GM12878 (cell line): ENCODE data around the gene RPL32. TPM values are rescaled to one million over a fixed set of nuclear protein-coding genes. Genes with fewer than 3 reads are reported as not detected.
A peak's percentile ranks its signal among the peaks of the same experiment; 100 is the strongest.

Source experiments
- BRCA1 ChIP-seq: IDR thresholded peaks from 2 replicates; pipeline ENCODE4 v1.6.1; 2011; ENCODE audit warnings: low read depth, low read length, improper control_type of control experiment
- CBX3 ChIP-seq: fragments of 200-600 bp; sonication (generic); IDR thresholded peaks from 2 replicates; pipeline ENCODE4 v1.6.1; 2016; ENCODE audit warnings: low read depth, borderline replicate concordance
- DPF2 ChIP-seq: fragments of 450-650 bp; IDR thresholded peaks from 2 replicates; pipeline ENCODE4 v1.6.1; 2017; ENCODE audit warnings: mild to moderate bottlenecking
- EP300 ChIP-seq, 2 experiments: fragments of 150-350 bp in 1 of 2; IDR thresholded peaks; 2 replicates each; pipeline ENCODE4 v1.6.1; 2011 to 2012; ENCODE audit warnings: low read depth in 2 of 2, low read length in 2 of 2, borderline replicate concordance in 1 of 2, improper control_type of control experiment in 1 of 2, inconsistent platforms in 1 of 2; ENCODE audit not compliant: control insufficient read depth in 1 of 2
- FOS ChIP-seq: IDR thresholded peaks from 3 replicates; pipeline ENCODE4 v1.6.1; 2011; ENCODE audit warnings: borderline replicate concordance; ENCODE audit not compliant: insufficient read length; ENCODE audit errors: extremely low read depth
- FOXM1 ChIP-seq: IDR thresholded peaks from 2 replicates; pipeline ENCODE4 v1.6.1; 2012; ENCODE audit warnings: low read depth, mild to moderate bottlenecking, inconsistent platforms, low read length, moderate library complexity
- GABPA ChIP-seq: IDR thresholded peaks from 2 replicates; pipeline ENCODE4 v1.6.1; 2014; ENCODE audit warnings: antibody characterized with exemption, low read depth, mild to moderate bottlenecking, inconsistent platforms
- GATAD2B ChIP-seq: fragments of 450-650 bp; conservative IDR thresholded peaks from 2 replicates; pipeline ENCODE4 v1.6.1; 2017; ENCODE audit warnings: low read depth, mild to moderate bottlenecking, moderate library complexity
- MTA3 ChIP-seq: IDR thresholded peaks from 2 replicates; pipeline ENCODE4 v1.6.1; 2012; ENCODE audit warnings: low read length, inconsistent platforms, borderline replicate concordance
- MXI1 ChIP-seq: fragments of 150-350 bp; IDR thresholded peaks from 2 replicates; pipeline ENCODE4 v1.6.1; 2011; ENCODE audit warnings: low read depth, mild to moderate bottlenecking, inconsistent platforms, low read length, improper control_type of control experiment
- MYB ChIP-seq: fragments of 150-350 bp; IDR thresholded peaks from 2 replicates; pipeline ENCODE4 v1.6.1; 2014; ENCODE audit warnings: mild to moderate bottlenecking, low read depth, low read length, borderline replicate concordance
- NKRF ChIP-seq: fragments of 450-650 bp; conservative IDR thresholded peaks from 2 replicates; pipeline ENCODE4 v1.6.1; 2017; ENCODE audit warnings: mild to moderate bottlenecking, moderate library complexity
- NR2C1 ChIP-seq: fragments of 450-650 bp; IDR thresholded peaks from 2 replicates; pipeline ENCODE4 v1.6.1; 2017; ENCODE audit warnings: antibody characterized with exemption, mild to moderate bottlenecking, moderate library complexity
- NRF1 ChIP-seq: conservative IDR thresholded peaks from 2 replicates; pipeline ENCODE4 v1.6.1; 2011; ENCODE audit warnings: mild to moderate bottlenecking, low read depth, low read length, improper control_type of control experiment
- RAD21 ChIP-seq: IDR thresholded peaks from 2 replicates; pipeline ENCODE4 v1.6.1; 2011; ENCODE audit warnings: mild to moderate bottlenecking, low read depth, low read length, moderate library complexity; ENCODE audit not compliant: insufficient read depth
- RB1 ChIP-seq: fragments of 450-650 bp; formaldehyde crosslinking; IDR thresholded peaks from 2 replicates; pipeline ENCODE4 v1.6.1; 2017; ENCODE audit warnings: mild to moderate bottlenecking, borderline replicate concordance
- RELA ChIP-seq: fragments of 450-650 bp; IDR thresholded peaks from 2 replicates; pipeline ENCODE4 v1.8.0; 2014; ENCODE audit warnings: borderline replicate concordance; ENCODE audit not compliant: partially characterized antibody
- SIN3A ChIP-seq: IDR thresholded peaks from 2 replicates; pipeline ENCODE4 v1.6.1; 2012; ENCODE audit warnings: low read depth, low read length, improper control_type of control experiment
- SIX5 ChIP-seq: IDR thresholded peaks from 2 replicates; pipeline ENCODE4 v1.6.1; 2011; ENCODE audit warnings: mild to moderate bottlenecking, low read depth, low read length, moderate library complexity; ENCODE audit not compliant: severe bottlenecking
- SMARCA5 ChIP-seq: fragments of 450-650 bp; IDR thresholded peaks from 2 replicates; pipeline ENCODE4 v1.6.1; 2017; ENCODE audit warnings: mild to moderate bottlenecking
- YY1 ChIP-seq: IDR thresholded peaks from 2 replicates; pipeline ENCODE4 v1.6.1; 2011; ENCODE audit warnings: low read depth, mild to moderate bottlenecking, low read length
- ZBTB33 ChIP-seq: fragments of 450-650 bp; IDR thresholded peaks from 2 replicates; pipeline ENCODE4 v1.6.1; 2017; ENCODE audit warnings: mild to moderate bottlenecking
- polyA plus RNA-seq, 11 experiments: library from polyadenylated mRNA; depleted of rRNA in 4 of 11; unstranded in 6 of 11; stranded (reverse) in 5 of 11; fragments of >200 nt; fragmentation: Nextera tagmentation in 4 of 11; fragmentation: Illumina TruSeq in 1 of 11; extraction: Ambion mirVana in 4 of 11; extraction: Trizol in 1 of 11; gene quantifications; 1 replicate in 1 of 11; 2 replicates in 10 of 11; pipeline versions ENCODE4 v1.2.1 to v1.2.3, GENCODE V29; 2011 to 2016; ENCODE audit warnings: inconsistent platforms in 2 of 11, missing spikeins in 2 of 11, low read depth in 1 of 11
- total RNA-seq, 4 experiments: library from RNA; depleted of rRNA in 3 of 4; stranded (reverse); fragments of >200 nt in 3 of 4; fragmentation: Illumina TruSeq in 1 of 4; extraction: Trizol in 1 of 4; gene quantifications; 2 replicates each; pipeline versions ENCODE4 v1.2.1 to v1.2.3, GENCODE V29; 2013 to 2021

RPL32 gene
- total and polyA plus RNA-seq, 10 of the 15 experiments (the other 5 are each of a cell fraction or from before 2014, with no cell fraction given): 1,533 to 5,147 (median 3,350) TPM

GRCh38 chr3:12810013-12810780 is 31.2 kb downstream of the RPL32 start (continued):
- TF ChIP-seq NKRF (0 out of 2 replicates have a peak, but pooled peaks have one; percentile 23), DPF2 (0 out of 2 replicates have a peak, but pooled peaks have one; percentile 39), MXI1 (no peak), RAD21 (0 out of 2 replicates have a peak, but pooled peaks have one; percentile 24), SIX5 (no peak), GABPA (no peak), GATAD2B (peak; percentile 64), SIN3A (no peak), NR2C1 (no peak), FOXM1 (no peak), RELA (no peak), MTA3 (no peak), SMARCA5 (0 out of 2 replicates have a peak, but pooled peaks have one; percentile 59), FOS (no peak), EP300 (IDR thresholded peaks at IDR 0.05; ENCODE audit: borderline replicate concordance in 1 of 2, control insufficient read depth in 1 of 2, low read depth in 2 of 2, low read length in 2 of 2) (no peak), ZBTB33 (no peak), YY1 (0 out of 2 replicates have a peak, but pooled peaks have one; percentile 22), NRF1 (no peak), CBX3 (no peak), BRCA1 (no peak), MYB (no peak), RB1 (peak; percentile 79; the same call in 1 of the 2 replicates)
- TF ChIP-seq, all 136 proteins: peak for 13
